Calu3 (cell line): Measurements from ENCODE around the gene PNKP. TPM values are rescaled to one million over a fixed set of nuclear protein-coding genes. Genes with fewer than 3 reads are reported as not detected.

Experiments used
- BruUV-seq: library from RNA; stranded (reverse); fragments of 400-500 nt; replicated peaks from 2 replicates; lab custom pipeline; 2021; lab: Mats Ljungman, UMichigan
- CTCF ChIA-PET: fragments of 300-600 bp; sonication (Branson Sonifier 250); formaldehyde crosslinking; loops from one replicate; lab custom pipeline; 2022; ENCODE audit warnings: antibody characterized with exemption; lab: Charles Lee
- DNase-seq: peaks from one replicate; pipeline ENCODE4 v3.0.0; 2022
- H3K27ac Mint-ChIP-seq: one replicate; pipeline ENCODE4 v1.8.0; 2022; ENCODE audit warnings: mixed read lengths; ENCODE audit not compliant: unreplicated experiment
- H3K27me3 Mint-ChIP-seq: one replicate; pipeline ENCODE4 v1.8.0; 2022; ENCODE audit warnings: mixed read lengths; ENCODE audit not compliant: unreplicated experiment
- H3K36me3 Mint-ChIP-seq: one replicate; pipeline ENCODE4 v1.8.0; 2022; ENCODE audit warnings: mild to moderate bottlenecking, moderate library complexity, mixed read lengths; ENCODE audit not compliant: insufficient read depth, unreplicated experiment
- H3K4me1 Mint-ChIP-seq: one replicate; pipeline ENCODE4 v1.8.0; 2022; ENCODE audit warnings: mild to moderate bottlenecking, low read depth, mixed read lengths; ENCODE audit not compliant: unreplicated experiment
- H3K4me3 Mint-ChIP-seq: one replicate; pipeline ENCODE4 v1.8.0; 2022; ENCODE audit warnings: mild to moderate bottlenecking, low read depth, moderate library complexity, mixed read lengths; ENCODE audit not compliant: unreplicated experiment
- H3K9me3 Mint-ChIP-seq: one replicate; pipeline ENCODE4 v1.8.0; 2022; ENCODE audit warnings: low read depth, mixed read lengths; ENCODE audit not compliant: unreplicated experiment
- CTCF ChIP-seq: fragments of 200-600 bp; IDR thresholded peaks from one replicate; pipeline ENCODE4 v1.8.0; 2022; ENCODE audit warnings: antibody characterized with exemption; ENCODE audit not compliant: unreplicated experiment
- intact Hi-C: fragments of 100-400 bp; cut with micrococcal nuclease; formaldehyde crosslinking; loops from one replicate; pipeline ENCODE4 v1.10.0; 2022; ENCODE audit not compliant: unreplicated experiment
- total RNA-seq: library from RNA; stranded (reverse); gene quantifications from 2 replicates; pipeline ENCODE4 v1.2.3, GENCODE V29; 2022

The PNKP gene
- total RNA-seq, 1 experiment from 2014 or later = 189 TPM

- H3K9me3 Mint-ChIP-seq = no peaks in the 10 kb centered on the region
- TF ChIP-seq CTCF = no peak
- H3K4me1 Mint-ChIP-seq = peaks cover 40% of the 10 kb centered on the region
- H3K4me3 Mint-ChIP-seq = peak overlapping the region; percentile 18
- CTCF ChIA-PET = interaction anchor here (1.5 kb wide), 1 partner anchor 14 kb away, joined by 3 read pairs; no protein-coding TSS in a partner anchor
- no TSS peak for BruUV-seq
- intact Hi-C loops = no loop called here
- no peak for DNase-seq
- H3K27ac Mint-ChIP-seq = peak overlapping the region; percentile 47
- H3K27me3 Mint-ChIP-seq = no peaks in the 10 kb centered on the region
- H3K36me3 Mint-ChIP-seq = peaks cover 21% of the 10 kb centered on the region
These were observed 2.5 kb downstream of the PNKP start for GRCh38 chr19:49864890-49865289.

DNA sequence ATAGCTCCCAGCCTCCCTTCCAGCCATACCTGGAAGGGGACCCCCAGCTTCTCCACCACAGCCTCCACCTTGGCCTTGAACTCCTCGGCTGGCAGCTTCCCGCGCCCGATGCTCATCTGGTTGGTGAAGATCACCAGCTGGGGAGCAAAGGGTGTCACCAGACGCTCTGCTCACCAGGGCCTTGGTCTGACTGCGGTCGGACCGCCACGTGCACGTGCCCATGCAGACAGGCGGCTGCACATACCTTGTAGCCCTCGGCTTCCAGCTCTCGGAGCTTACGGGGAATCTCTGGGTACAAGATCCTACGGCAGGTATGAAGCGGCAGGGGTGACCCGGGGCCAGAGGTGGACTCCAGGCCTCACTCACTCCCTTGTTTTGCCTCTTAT lies 3.4 kb downstream of the PNKP start:
- CTCF ChIA-PET = no interaction called here
- intact Hi-C loops = no loop called here
- peaks cover 31% of the 10 kb centered on the region for H3K36me3 Mint-ChIP-seq
- H3K4me1 Mint-ChIP-seq = peaks cover 38% of the 10 kb centered on the region
- no peak for TF ChIP-seq CTCF
- H3K27me3 Mint-ChIP-seq = no peaks in the 10 kb centered on the region
- no TSS peak for BruUV-seq
- no peak overlapping the region for H3K4me3 Mint-ChIP-seq
- DNase-seq = no peak
- no peaks in the 10 kb centered on the region for H3K9me3 Mint-ChIP-seq
- peak overlapping the region; percentile 47 for H3K27ac Mint-ChIP-seq

- BruUV-seq = no TSS peak
- CTCF ChIA-PET = no interaction called here
- intact Hi-C loops = no loop called here
- Mint-ChIP-seq H3K36me3 (peaks cover 36% of the 10 kb centered on the region), H3K27me3 (no peaks in the 10 kb centered on the region), H3K9me3 (no peaks in the 10 kb centered on the region), H3K4me3 (no peak overlapping the region), H3K4me1 (peaks cover 38% of the 10 kb centered on the region), H3K27ac (peak overlapping the region; percentile 47)
- no peak for TF ChIP-seq CTCF
- no peak for DNase-seq
These were observed 4.0 kb downstream of the PNKP start for GRCh38 chr19:49863254-49863934.

DNA sequence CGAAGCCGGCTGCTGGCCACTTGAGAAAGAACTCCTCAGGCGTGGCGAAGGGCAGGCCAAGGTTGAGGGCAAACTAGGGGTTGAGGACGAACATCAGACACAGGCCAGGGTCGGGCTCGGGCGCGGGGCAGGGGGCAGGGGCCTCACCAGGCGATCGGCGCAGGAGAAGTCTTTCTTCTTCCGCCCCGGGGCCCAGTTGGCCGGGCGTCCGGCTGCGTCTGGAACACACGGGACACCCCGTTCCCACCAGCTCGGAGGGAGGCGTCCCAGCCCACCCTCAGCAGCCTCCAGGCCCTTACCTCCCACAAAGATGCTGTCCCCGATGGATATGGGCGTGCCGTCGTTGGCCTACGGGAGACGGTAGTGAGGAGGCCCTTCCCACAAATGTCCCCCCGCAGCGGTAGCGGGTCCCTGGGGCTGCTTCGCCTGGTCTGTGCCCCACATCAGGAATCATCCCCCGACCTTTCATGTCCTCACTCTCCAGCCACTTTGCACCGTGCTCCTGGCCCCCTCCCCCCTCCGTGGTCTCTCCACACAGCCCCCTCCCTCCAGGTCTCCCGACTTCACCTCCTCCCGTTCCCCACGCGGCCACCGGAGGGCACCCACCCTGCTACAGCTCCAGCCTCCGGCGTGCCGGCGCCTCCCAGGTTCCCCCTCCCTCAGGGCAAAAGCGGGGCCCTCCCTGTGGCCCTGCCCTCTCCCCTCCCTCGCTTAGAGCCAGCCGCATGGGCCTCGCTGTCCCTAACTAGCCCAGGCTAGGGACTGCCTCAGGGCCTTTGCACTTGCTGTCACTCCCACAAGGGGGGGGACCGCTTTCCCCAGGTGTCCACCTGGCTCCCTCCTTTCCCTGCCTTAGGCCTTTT lies 4.8 kb downstream of the PNKP start:
- Mint-ChIP-seq H3K36me3 (peaks cover 44% of the 10 kb centered on the region), H3K4me3 (no peak overlapping the region), H3K27ac (peak overlapping the region; percentile 47)

More for the DNA sequence above, 4.8 kb downstream of the PNKP start:
- H3K9me3 Mint-ChIP-seq = no peaks in the 10 kb centered on the region
- peak; percentile 25 for DNase-seq
- BruUV-seq = no TSS peak
- peaks cover 38% of the 10 kb centered on the region for H3K4me1 Mint-ChIP-seq
- no peaks in the 10 kb centered on the region for H3K27me3 Mint-ChIP-seq
- TF ChIP-seq CTCF = no peak
- intact Hi-C loops = no loop called here
- CTCF ChIA-PET = no interaction called here
